ENCODE measurements around the gene VAV1. TPM values are rescaled to one million over a fixed set of nuclear protein-coding genes. Genes with fewer than 3 reads are reported as not detected.

The VAV1 gene
- total and polyA plus RNA-seq, 2 of the 13 experiments (the other 11 are each of a cell fraction or from before 2014, with no cell fraction given) = not detected

DNA sequence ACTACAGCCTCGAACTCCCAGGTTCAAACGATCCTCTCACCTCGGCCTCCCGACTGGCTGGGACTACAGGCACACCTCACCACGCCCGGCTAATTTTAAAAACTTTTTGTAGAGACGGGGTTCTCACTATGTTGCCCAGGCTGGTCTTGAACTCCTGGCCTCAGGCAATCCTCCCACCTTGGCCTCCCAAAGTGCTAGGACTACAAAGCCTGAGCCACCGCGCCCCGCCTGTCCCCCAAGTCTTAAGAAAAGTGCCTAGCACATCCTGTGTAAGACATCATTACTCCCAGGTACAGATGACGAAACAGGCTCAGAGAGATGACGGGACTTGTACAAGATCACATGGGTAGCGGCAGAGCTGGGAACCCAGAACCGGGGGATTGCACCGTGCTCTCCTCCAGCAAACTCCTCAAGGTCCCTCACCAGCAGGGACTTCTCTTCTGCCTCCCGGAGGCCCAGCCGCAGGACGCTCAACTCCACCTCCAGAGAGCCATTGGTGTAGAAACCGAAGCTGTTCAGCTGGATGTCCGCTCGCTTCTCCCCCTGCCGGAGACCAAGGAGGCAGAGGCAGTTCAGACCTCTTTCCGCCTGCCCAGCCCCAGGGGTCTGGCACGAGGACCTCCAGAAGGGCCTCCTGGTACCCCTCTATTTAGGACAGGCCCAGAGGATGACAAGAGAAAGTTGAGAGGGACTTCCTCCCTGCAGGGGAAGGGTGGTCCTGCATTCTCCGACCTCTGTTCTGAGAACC, 36.2 kb upstream of the VAV1 start (continued):
- TF ChIP-seq, protein P1, sequence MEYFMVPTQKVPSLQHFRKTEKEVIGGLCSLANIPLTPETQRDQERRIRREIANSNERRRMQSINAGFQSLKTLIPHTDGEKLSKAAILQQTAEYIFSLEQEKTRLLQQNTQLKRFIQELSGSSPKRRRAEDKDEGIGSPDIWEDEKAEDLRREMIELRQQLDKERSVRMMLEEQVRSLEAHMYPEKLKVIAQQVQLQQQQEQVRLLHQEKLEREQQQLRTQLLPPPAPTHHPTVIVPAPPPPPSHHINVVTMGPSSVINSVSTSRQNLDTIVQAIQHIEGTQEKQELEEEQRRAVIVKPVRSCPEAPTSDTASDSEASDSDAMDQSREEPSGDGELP (IDR thresholded peaks at IDR 0.05; ENCODE audit: borderline replicate concordance, low read depth) = peak; percentile 81; the same call in 1 of the 2 replicates
- TF ChIP-seq TCF7L2 (IDR thresholded peaks at IDR 0.05; ENCODE audit: low read depth, low read length) (no peak), SMC3 (IDR thresholded peaks at IDR 0.05; ENCODE audit: low read length) (peak; percentile 50), ATRX (CRISPR knock-in tag; IDR thresholded peaks at IDR 0.05; ENCODE audit: borderline replicate concordance) (no peak), ZNF230 (CRISPR knock-in tag; IDR thresholded peaks at IDR 0.05) (0 out of 2 replicates have a peak, but pooled peaks have one; percentile 23), MED8 (CRISPR knock-in tag; IDR thresholded peaks at IDR 0.05; ENCODE audit: insufficient replicate concordance) (no peak), ZNF749 (CRISPR knock-in tag; IDR thresholded peaks at IDR 0.05; ENCODE audit: borderline replicate concordance) (no peak), ZBTB1 (CRISPR knock-in tag; IDR thresholded peaks at IDR 0.05; ENCODE audit: borderline replicate concordance) (no peak), ZBTB21 (CRISPR knock-in tag; IDR thresholded peaks at IDR 0.05) (no peak), ZSCAN22 (CRISPR knock-in tag; IDR thresholded peaks at IDR 0.05) (no peak), MAFK (conservative IDR thresholded peaks at IDR 0.05 in 1 of 2, IDR thresholded peaks at IDR 0.05 in 1 of 2; ENCODE audit: low read length in 2 of 2) (no peak), ZNF672 (CRISPR knock-in tag; IDR thresholded peaks at IDR 0.05) (no peak), GATA4 (IDR thresholded peaks at IDR 0.05; ENCODE audit: borderline replicate concordance, low read depth) (no peak), NFYB (CRISPR knock-in tag; IDR thresholded peaks at IDR 0.05) (no peak; the same call in 1 of the 2 replicates), ZNF543 (CRISPR knock-in tag; IDR thresholded peaks at IDR 0.05) (no peak), SIX4 (CRISPR knock-in tag; IDR thresholded peaks at IDR 0.05) (no peak), MIER3 (CRISPR knock-in tag; IDR thresholded peaks at IDR 0.05; ENCODE audit: borderline replicate concordance) (no peak), NFKB2 (CRISPR knock-in tag; IDR thresholded peaks at IDR 0.05; ENCODE audit: borderline replicate concordance) (0 out of 2 replicates have a peak, but pooled peaks have one; percentile 49)
- TF ChIP-seq, protein P2, sequence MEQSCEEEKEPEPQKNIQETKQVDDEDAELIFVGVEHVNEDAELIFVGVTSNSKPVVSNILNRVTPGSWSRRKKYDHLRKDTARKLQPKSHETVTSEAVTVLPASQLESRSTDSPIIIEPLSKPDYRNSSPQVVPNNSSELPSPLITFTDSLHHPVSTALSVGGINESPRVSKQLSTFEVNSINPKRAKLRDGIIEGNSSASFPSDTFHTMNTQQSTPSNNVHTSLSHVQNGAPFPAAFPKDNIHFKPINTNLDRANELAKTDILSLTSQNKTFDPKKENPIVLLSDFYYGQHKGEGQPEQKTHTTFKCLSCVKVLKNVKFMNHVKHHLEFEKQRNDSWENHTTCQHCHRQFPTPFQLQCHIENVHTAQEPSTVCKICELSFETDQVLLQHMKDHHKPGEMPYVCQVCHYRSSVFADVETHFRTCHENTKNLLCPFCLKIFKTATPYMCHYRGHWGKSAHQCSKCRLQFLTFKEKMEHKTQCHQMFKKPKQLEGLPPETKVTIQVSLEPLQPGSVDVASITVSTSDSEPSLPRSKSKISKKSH (CRISPR knock-in tag; IDR thresholded peaks at IDR 0.05; ENCODE audit: borderline replicate concordance) = no peak; the same call in 1 of the 2 replicates
- TF ChIP-seq, protein P3, sequence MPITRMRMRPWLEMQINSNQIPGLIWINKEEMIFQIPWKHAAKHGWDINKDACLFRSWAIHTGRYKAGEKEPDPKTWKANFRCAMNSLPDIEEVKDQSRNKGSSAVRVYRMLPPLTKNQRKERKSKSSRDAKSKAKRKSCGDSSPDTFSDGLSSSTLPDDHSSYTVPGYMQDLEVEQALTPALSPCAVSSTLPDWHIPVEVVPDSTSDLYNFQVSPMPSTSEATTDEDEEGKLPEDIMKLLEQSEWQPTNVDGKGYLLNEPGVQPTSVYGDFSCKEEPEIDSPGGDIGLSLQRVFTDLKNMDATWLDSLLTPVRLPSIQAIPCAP (CRISPR knock-in tag; IDR thresholded peaks at IDR 0.05; ENCODE audit: low read depth) = no peak
- TF ChIP-seq, protein P4, sequence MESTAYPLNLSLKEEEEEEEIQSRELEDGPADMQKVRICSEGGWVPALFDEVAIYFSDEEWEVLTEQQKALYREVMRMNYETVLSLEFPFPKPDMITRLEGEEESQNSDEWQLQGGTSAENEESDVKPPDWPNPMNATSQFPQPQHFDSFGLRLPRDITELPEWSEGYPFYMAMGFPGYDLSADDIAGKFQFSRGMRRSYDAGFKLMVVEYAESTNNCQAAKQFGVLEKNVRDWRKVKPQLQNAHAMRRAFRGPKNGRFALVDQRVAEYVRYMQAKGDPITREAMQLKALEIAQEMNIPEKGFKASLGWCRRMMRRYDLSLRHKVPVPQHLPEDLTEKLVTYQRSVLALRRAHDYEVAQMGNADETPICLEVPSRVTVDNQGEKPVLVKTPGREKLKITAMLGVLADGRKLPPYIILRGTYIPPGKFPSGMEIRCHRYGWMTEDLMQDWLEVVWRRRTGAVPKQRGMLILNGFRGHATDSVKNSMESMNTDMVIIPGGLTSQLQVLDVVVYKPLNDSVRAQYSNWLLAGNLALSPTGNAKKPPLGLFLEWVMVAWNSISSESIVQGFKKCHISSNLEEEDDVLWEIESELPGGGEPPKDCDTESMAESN (CRISPR knock-in tag; conservative IDR thresholded peaks at IDR 0.05) = no peak
- TF ChIP-seq, protein P5, sequence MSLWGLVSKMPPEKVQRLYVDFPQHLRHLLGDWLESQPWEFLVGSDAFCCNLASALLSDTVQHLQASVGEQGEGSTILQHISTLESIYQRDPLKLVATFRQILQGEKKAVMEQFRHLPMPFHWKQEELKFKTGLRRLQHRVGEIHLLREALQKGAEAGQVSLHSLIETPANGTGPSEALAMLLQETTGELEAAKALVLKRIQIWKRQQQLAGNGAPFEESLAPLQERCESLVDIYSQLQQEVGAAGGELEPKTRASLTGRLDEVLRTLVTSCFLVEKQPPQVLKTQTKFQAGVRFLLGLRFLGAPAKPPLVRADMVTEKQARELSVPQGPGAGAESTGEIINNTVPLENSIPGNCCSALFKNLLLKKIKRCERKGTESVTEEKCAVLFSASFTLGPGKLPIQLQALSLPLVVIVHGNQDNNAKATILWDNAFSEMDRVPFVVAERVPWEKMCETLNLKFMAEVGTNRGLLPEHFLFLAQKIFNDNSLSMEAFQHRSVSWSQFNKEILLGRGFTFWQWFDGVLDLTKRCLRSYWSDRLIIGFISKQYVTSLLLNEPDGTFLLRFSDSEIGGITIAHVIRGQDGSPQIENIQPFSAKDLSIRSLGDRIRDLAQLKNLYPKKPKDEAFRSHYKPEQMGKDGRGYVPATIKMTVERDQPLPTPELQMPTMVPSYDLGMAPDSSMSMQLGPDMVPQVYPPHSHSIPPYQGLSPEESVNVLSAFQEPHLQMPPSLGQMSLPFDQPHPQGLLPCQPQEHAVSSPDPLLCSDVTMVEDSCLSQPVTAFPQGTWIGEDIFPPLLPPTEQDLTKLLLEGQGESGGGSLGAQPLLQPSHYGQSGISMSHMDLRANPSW (CRISPR knock-in tag; IDR thresholded peaks at IDR 0.05; ENCODE audit: borderline replicate concordance) = no peak
